ENCODE results near the gene ARHGAP15.

Gene ARHGAP15

GRCh38 chr2:143740431-143740830 lies 611.2 kb downstream of the ARHGAP15 start:
- H3K4me3 ChIP-seq = no peak overlapping the region
- no peak overlapping the region for H3K27ac ChIP-seq

GRCh38 chr2:143741205-143741604 lies 612.0 kb downstream of the ARHGAP15 start:
- Histone ChIP-seq H3K27ac (no peak overlapping the region), H3K4me3 (no peak overlapping the region)

- no peak overlapping the region for H3K27ac ChIP-seq
These were observed 613.4 kb downstream of the ARHGAP15 start for GRCh38 chr2:143742581-143742980.

GRCh38 chr2:143744114-143744513 lies 614.9 kb downstream of the ARHGAP15 start:
- Histone ChIP-seq H3K27ac (no peak overlapping the region), H3K4me3 (no peak overlapping the region)

More at GRCh38 chr2:143742581-143742980, 613.4 kb downstream of the ARHGAP15 start:
- no peak overlapping the region for H3K4me3 ChIP-seq

GRCh38 chr2:143745060-143745459 lies 615.8 kb downstream of the ARHGAP15 start:
- H3K27ac ChIP-seq = no peak overlapping the region
- H3K4me3 ChIP-seq = no peak overlapping the region

- no peak overlapping the region for H3K4me3 ChIP-seq
- H3K27ac ChIP-seq = no peak overlapping the region
These were observed 625.5 kb downstream of the ARHGAP15 start for GRCh38 chr2:143754742-143755141.

GRCh38 chr2:143758629-143759330 lies 629.6 kb downstream of the ARHGAP15 start:
- Histone ChIP-seq H3K4me3 (no peak overlapping the region), H3K27ac (no peak overlapping the region)

- Histone ChIP-seq H3K27ac (no peak overlapping the region), H3K4me3 (no peak overlapping the region)
These were observed 630.2 kb downstream of the ARHGAP15 start for GRCh38 chr2:143759455-143759854.

- Histone ChIP-seq H3K27ac (no peak overlapping the region), H3K4me3 (no peak overlapping the region)
These were observed 633.1 kb downstream of the ARHGAP15 start for GRCh38 chr2:143762176-143762928.

- no peak overlapping the region for H3K27ac ChIP-seq
These were observed 635.0 kb downstream of the ARHGAP15 start for GRCh38 chr2:143764261-143764660.

GRCh38 chr2:143764706-143765105 lies 635.5 kb downstream of the ARHGAP15 start:
- H3K27ac ChIP-seq = no peak overlapping the region
- no peak overlapping the region for H3K4me3 ChIP-seq

More at GRCh38 chr2:143764261-143764660, 635.0 kb downstream of the ARHGAP15 start:
- H3K4me3 ChIP-seq = no peak overlapping the region

GRCh38 chr2:143768991-143769390 lies 639.8 kb downstream of the ARHGAP15 start:
- no peak overlapping the region for H3K27ac ChIP-seq
- no peak overlapping the region for H3K4me3 ChIP-seq

- Histone ChIP-seq H3K27ac (no peak overlapping the region), H3K4me3 (no peak overlapping the region)
These were observed 642.7 kb downstream of the ARHGAP15 start for GRCh38 chr2:143771939-143772338.

- H3K4me3 ChIP-seq = no peak overlapping the region
- H3K27ac ChIP-seq = no peak overlapping the region
These were observed 647.5 kb downstream of the ARHGAP15 start for GRCh38 chr2:143776526-143777297.

GRCh38 chr2:143779021-143779420 lies 649.8 kb downstream of the ARHGAP15 start:
- Histone ChIP-seq H3K27ac (no peak overlapping the region), H3K4me3 (no peak overlapping the region)

GRCh38 chr2:143786026-143786765 lies 657.0 kb downstream of the ARHGAP15 start:
- Histone ChIP-seq H3K27ac (no peak overlapping the region), H3K4me3 (no peak overlapping the region)

- Histone ChIP-seq H3K27ac (no peak overlapping the region), H3K4me3 (no peak overlapping the region)
These were observed 658.5 kb downstream of the ARHGAP15 start for GRCh38 chr2:143787674-143788073.

GRCh38 chr2:143792602-143793001 lies 663.4 kb downstream of the ARHGAP15 start:
- H3K4me3 ChIP-seq = no peak overlapping the region
- no peak overlapping the region for H3K27ac ChIP-seq

GRCh38 chr2:143793381-143793780 lies 664.2 kb downstream of the ARHGAP15 start:
- Histone ChIP-seq H3K4me3 (no peak overlapping the region), H3K27ac (no peak overlapping the region)

GRCh38 chr2:143796051-143796450 lies 666.8 kb downstream of the ARHGAP15 start:
- no peak overlapping the region for H3K4me3 ChIP-seq
- no peak overlapping the region for H3K27ac ChIP-seq

All from skin epidermis (tissue), 12 donors.